DMS53 (cell line): Measurements from ENCODE around the gene IL12A.

ENCODE experiments used
- DNase-seq: peaks from one replicate; lab custom pipeline; 2025; lab: John Stamatoyannopoulos, UW

Gene IL12A

GRCh38 chr3:159989973-159990846 is 1.6 kb downstream of the IL12A start:
- DNase-seq = peak; percentile 12

- DNase-seq = no peak
These were observed 3.0 kb downstream of the IL12A start for GRCh38 chr3:159991591-159991990.

DNA sequence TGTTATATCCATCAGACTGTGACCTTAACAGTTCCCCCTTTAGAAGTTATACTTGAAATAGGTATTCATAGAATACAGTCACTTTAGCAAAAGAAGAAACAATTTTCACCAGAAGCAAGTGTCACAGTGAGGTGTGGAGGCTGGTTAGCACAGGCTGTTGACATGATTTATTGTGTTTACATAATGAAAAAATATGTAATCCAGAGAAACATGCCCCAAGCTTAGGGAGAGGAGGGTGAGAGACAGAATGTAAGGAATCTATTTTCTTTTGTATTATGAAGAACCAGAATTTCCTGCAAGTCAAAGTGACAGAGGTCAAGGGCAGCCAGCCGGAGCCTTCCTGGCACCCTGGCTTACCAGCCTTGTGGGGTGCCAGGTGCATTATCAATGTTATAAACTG is 4.0 kb downstream of the IL12A start:
- DNase-seq = peak; percentile 45

DNA sequence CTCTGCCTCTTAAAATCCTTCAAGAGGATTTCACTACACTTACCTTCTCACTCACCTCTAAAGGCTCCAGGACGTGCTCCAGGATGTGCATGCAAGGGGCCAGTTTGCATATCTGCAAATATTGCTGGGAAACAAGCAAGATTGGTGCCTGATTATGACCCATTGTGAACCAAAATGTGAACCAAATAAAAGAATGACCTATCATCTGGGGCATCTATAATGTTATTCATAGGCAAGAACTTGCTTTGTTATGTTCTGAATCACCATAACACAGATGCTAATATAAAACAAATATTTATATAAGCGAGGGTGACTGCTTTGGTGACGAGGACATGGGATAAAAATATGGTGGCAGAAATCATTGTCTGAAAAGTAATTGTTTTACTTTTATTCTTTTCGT is 5.5 kb downstream of the IL12A start:
- peak; percentile 68 for DNase-seq

DNA sequence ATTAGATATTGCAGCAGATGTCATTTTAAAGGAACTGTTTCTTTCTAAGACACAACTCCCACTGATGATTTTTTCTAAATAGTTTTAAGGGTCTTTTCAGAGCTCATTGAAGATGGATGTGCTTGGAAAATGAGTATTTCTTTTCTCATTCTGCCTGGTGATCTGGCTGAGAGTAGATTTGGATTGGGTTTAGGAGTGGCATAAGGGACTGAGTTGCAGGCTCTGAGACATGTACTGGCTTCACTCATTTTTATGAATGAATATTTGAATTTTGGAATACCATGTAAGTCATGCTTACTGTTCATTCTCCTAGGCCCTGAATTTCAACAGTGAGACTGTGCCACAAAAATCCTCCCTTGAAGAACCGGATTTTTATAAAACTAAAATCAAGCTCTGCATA is 6.5 kb downstream of the IL12A start:
- DNase-seq = no peak

DNA sequence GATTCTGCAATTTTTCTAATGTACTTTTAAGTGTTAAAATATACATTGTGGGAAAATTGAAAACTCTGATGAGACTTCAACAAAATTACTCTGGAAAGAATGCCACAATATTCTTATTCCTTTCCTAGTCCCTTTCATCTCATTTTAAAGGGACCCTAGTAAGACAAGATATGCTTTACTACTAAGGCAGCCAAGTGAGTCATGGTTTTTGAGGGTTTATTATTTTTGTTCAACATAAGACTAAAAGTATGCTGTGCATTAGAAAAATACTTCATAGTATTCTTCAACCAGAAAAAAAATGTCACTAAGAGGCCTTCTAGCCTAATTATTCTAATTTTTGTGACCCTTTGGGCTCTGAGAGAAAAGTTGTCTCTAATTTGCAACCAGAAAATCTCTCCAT is 7.4 kb downstream of the IL12A start:
- DNase-seq = no peak

DNA sequence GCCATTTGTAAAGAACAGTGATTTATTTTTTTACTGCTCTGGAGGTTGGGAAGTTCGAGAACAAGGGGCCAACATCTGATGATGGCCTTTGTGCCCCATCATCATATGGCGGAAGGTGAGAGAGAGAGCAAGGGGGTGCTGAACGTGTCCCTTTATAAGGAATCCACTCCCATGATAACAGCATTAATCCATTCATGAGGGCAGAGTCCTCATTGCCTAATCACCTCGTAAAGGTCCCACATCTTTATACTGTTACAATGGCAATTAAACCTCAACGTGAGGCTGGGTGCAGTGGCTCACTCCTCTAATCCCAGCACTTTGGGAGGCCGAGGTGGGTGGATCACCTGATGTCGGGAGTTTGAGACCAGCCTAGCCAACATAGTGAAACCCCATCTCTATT is 8.3 kb downstream of the IL12A start:
- DNase-seq = no peak

- no peak for DNase-seq
These were observed 12.6 kb downstream of the IL12A start for GRCh38 chr3:160001148-160001760.

- no peak for DNase-seq
These were observed 13.4 kb downstream of the IL12A start for GRCh38 chr3:160001850-160002623.

GRCh38 chr3:160003520-160004128 is 15.0 kb downstream of the IL12A start:
- peak; percentile 70 for DNase-seq

DNA sequence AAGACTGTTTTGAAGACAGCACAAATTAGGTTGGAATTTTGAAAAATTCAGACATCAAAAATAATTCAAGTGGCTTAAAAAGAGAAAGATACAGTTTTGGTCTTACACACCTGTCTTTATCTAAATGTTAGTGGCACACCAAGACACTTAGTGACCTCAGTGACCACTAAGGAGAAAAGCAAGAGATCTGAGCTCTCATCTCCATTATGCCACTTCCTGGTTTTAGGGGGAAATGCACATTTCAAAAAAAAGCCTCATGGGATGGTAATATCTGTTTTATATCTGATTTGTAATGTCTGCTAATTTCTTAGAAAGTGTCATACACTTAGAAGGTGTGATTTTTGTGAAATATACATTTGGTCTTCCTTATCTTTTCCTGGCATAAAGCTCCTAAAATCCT is 16.4 kb downstream of the IL12A start:
- no peak for DNase-seq

DNA sequence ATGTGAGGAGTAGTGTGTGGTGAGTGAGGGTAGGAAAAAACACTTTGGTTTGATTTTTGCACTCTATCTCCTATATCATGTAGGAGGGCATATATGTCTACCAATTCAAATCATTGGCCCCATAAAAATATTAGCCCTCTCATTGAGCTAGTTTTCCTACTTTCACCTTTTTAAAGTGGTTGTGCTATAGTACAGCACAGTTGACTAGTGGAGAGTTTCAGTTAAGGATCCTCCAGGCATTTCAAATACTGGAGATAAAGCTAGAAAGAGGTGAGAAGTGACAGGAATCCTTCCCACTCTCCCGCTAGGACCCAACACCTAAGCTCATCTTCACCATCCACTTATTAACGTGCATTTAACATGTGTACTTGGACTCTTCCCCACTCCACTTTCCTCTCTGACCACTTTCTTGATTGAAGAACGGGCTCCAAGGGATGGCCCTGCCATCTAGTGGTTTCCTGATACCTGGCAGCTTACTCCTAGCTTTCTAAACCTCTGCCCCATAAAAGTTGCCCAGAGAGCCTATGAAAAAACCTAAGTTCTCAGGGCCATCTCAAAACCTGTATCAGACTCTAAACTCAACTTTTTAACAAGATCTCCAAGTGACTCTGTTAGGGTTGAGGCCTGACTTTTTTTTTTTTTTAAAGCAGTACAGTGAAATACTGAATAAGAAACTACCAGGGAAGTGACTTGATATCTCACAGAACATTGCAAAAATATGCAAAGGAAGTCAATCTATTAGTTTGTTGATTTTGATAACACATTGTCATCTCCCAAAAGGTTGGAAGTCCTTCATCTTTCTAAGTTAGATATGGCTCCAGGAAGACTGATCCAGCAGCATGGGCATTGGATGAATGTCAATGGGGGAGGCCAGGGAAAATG is 17.9 kb downstream of the IL12A start:
- DNase-seq = peak; percentile 74

GRCh38 chr3:160008961-160009360 is 20.3 kb downstream of the IL12A start:
- DNase-seq = no peak

- no peak for DNase-seq
These were observed 20.9 kb downstream of the IL12A start for GRCh38 chr3:160009525-160009924.

DNA sequence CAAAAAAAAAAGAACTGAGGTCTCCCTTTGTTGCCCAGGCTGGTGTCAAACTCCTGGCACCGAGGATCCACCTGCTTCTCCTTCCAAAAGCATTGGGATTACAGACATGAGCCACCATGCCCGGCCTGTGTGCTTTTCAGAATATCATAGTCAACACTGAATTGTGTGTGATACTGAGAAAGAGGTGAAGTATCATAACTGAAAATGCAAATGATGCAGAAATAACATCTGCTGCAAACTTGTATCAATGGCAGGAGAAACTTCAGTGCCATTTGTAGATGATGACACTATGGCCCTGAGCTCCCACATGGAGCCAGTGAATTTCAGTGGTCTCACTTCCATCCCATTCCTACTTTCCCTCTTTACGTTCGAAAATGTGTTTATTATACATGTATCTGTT is 21.9 kb downstream of the IL12A start:
- DNase-seq = no peak

DNA sequence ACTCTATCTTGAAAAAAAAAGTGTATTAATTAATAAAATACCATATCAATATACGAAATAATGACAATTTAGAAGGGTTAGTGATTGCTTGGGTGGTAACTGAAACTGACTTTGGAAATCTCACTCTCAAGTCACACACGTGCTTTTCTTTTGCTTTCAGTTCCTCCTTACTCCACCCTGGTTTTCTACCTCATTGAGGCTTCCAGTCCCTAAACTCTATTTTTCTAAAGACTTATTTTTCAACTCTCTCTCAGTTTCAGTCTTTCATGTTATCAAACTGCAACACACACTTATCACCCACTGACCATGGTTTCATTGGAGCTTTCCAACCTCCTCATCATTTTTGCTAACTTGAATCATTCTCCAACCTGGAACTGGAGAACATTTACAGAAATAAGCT is 23.5 kb downstream of the IL12A start:
- DNase-seq = no peak

DNA sequence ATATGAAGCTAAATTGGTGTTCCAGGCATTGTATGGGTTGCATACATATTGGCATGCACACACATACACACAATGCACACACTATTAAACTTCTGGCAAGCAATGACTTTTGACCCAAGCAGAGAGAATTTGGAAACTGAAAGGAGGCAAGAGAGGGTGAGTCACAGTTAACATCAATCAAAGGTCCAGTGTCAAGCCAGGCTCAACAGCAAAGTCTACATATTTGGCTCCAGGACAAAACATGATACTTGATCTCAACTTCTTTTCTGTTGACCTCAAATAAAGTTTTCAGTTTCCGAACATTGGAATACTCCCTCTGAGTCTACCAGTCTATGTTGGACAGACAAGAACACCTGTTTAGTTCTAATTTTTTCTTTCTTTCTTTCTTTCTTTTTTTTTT is 28.3 kb downstream of the IL12A start:
- DNase-seq = peak; percentile 14

- DNase-seq = peak; percentile 88
These were observed 30.3 kb downstream of the IL12A start for GRCh38 chr3:160018959-160019358.

GRCh38 chr3:160020057-160020711 is 31.5 kb downstream of the IL12A start:
- DNase-seq = no peak

DNA sequence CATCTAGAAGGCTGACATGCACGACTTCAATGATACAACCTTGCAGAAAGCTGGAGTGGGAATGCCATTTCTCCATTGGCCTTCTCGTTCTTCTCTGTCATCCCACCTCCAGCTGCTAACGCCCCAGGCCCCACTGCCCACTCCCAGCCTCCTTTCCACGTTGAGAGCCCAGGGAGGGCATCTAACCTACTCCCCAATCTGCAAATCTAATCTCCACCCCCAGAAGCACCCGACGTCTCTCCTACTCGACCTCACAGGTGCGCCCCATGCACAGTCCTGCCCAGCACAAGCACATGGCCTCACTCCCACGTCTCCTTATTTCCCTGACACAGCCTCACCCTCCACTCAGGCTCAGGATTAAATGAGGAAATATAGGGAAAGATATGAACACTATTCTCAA is 33.4 kb downstream of the IL12A start:
- DNase-seq = no peak

GRCh38 chr3:160023476-160023875 is 34.8 kb downstream of the IL12A start:
- DNase-seq = no peak
